Chondrocyte (in vitro differentiated cells): ENCODE data around the gene GPR158. TPM values are rescaled to one million over a fixed set of nuclear protein-coding genes. Genes with fewer than 3 reads are reported as not detected.

ENCODE experiments used
- DNase-seq: peaks from one replicate; pipeline ENCODE4 v3.0.0; 2021; ENCODE audit warnings: mixed read lengths, low spot score
- H3K27ac Mint-ChIP-seq: one replicate; pipeline ENCODE4 v1.8.0; 2021; ENCODE audit warnings: mild to moderate bottlenecking, moderate library complexity, mixed read lengths; ENCODE audit not compliant: unreplicated experiment
- H3K27me3 Mint-ChIP-seq: 2 replicates; pipeline ENCODE4 v1.8.0; 2021; ENCODE audit warnings: low read depth, mixed read lengths
- H3K36me3 Mint-ChIP-seq: 2 replicates; pipeline ENCODE4 v1.8.0; 2021; ENCODE audit warnings: low read depth, mixed read lengths
- H3K4me1 Mint-ChIP-seq: 2 replicates; pipeline ENCODE4 v1.8.0; 2021; ENCODE audit warnings: low read depth, mild to moderate bottlenecking, mixed read lengths
- H3K4me3 Mint-ChIP-seq: one replicate; pipeline ENCODE4 v1.8.0; 2021; ENCODE audit warnings: mild to moderate bottlenecking, moderate library complexity, mixed read lengths; ENCODE audit not compliant: unreplicated experiment
- H3K9me3 Mint-ChIP-seq: 2 replicates; pipeline ENCODE4 v1.8.0; 2021; ENCODE audit warnings: low read depth, mixed read lengths
- total RNA-seq: library from RNA; stranded (reverse); gene quantifications from 3 replicates; pipeline ENCODE4 v1.2.1, GENCODE V29; 2021
- TF ChIP-seq, protein P1 (sequence below): fragments of 200-600 bp; sonication (generic); IDR thresholded peaks from 2 replicates; pipeline ENCODE4 v1.5.0; 2021; ENCODE audit warnings: antibody characterized with exemption, mild to moderate bottlenecking, moderate library complexity

Gene GPR158
- total RNA-seq, 1 donor from 2014 or later = 0.10 TPM

DNA sequence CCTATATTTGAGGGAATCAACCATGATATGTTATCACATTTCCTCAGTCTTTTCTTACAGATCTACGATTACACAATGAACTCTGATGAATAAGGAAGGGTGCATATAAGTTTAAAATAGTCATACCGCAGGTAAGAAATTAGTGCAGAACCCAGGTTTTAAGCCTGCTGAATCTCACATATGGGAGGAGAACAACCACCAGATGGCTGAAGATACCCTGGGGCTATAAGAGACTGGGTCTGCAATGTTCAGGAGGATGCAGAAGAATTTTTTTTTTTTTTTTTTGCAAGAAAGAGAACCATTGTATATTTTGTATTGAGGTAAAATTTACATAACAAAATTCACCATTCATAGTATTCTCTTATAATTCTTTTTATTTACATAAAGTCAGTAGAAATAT lies 387.0 kb downstream of the GPR158 start:
- no peaks in the 10 kb centered on the region for H3K36me3 Mint-ChIP-seq
- TF ChIP-seq, protein P1, sequence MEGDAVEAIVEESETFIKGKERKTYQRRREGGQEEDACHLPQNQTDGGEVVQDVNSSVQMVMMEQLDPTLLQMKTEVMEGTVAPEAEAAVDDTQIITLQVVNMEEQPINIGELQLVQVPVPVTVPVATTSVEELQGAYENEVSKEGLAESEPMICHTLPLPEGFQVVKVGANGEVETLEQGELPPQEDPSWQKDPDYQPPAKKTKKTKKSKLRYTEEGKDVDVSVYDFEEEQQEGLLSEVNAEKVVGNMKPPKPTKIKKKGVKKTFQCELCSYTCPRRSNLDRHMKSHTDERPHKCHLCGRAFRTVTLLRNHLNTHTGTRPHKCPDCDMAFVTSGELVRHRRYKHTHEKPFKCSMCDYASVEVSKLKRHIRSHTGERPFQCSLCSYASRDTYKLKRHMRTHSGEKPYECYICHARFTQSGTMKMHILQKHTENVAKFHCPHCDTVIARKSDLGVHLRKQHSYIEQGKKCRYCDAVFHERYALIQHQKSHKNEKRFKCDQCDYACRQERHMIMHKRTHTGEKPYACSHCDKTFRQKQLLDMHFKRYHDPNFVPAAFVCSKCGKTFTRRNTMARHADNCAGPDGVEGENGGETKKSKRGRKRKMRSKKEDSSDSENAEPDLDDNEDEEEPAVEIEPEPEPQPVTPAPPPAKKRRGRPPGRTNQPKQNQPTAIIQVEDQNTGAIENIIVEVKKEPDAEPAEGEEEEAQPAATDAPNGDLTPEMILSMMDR = no peak
- H3K4me1 Mint-ChIP-seq = no peaks in the 10 kb centered on the region
- no peaks in the 10 kb centered on the region for H3K9me3 Mint-ChIP-seq
- no peak overlapping the region for H3K27ac Mint-ChIP-seq
- DNase-seq = no peak
- peaks cover 2% of the 10 kb centered on the region for H3K27me3 Mint-ChIP-seq
- no peak overlapping the region for H3K4me3 Mint-ChIP-seq

DNA sequence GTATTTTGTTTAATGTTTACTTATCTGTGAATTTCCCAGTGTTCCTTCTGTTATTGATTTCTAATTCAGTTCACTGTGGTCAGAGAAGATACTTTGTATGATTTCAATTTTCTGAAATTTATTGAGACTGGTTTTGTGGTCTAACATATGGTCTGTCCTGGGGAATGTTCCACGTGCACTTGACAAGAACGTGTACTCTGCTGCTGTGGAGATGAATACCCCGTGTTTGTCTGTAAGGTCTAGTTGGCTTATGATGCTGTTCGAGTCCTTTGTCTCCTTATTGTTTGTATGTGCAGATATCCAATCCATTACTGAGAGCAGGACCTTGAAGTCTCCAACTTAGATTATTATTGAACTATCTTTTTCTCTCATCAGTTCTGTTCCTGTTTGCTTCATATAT lies 387.7 kb downstream of the GPR158 start:
- H3K36me3 Mint-ChIP-seq = no peaks in the 10 kb centered on the region
- H3K9me3 Mint-ChIP-seq = no peaks in the 10 kb centered on the region
- TF ChIP-seq, protein P1 = no peak
- no peak overlapping the region for H3K4me3 Mint-ChIP-seq
- H3K4me1 Mint-ChIP-seq = no peaks in the 10 kb centered on the region
- no peak for DNase-seq
- no peak overlapping the region for H3K27ac Mint-ChIP-seq
- H3K27me3 Mint-ChIP-seq = peaks cover 2% of the 10 kb centered on the region

DNA sequence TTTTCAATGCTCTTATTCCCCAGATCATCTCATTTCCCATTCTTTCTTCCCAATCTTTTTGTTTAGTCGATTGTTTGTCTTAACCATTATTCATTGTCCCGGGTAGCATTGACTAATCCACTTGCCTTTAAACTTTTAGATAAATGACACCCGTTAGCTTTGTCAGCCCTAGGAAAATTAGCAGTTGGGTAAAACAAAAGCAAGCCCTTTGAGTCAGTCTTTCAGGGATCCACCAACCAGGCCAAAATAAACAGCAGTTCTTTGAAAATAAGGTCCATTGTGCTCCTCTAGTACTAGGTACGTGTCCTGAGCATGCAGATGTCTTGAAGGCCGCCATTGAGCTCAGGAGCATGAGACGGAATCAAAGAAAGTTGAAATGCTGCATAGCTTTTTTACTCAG lies 389.6 kb downstream of the GPR158 start:
- no peaks in the 10 kb centered on the region for H3K4me1 Mint-ChIP-seq
- no peaks in the 10 kb centered on the region for H3K9me3 Mint-ChIP-seq
- H3K4me3 Mint-ChIP-seq = no peak overlapping the region
- TF ChIP-seq, protein P1 = no peak
- no peak for DNase-seq
- no peaks in the 10 kb centered on the region for H3K36me3 Mint-ChIP-seq
- no peak overlapping the region for H3K27ac Mint-ChIP-seq
- H3K27me3 Mint-ChIP-seq = peaks cover 5% of the 10 kb centered on the region

DNA sequence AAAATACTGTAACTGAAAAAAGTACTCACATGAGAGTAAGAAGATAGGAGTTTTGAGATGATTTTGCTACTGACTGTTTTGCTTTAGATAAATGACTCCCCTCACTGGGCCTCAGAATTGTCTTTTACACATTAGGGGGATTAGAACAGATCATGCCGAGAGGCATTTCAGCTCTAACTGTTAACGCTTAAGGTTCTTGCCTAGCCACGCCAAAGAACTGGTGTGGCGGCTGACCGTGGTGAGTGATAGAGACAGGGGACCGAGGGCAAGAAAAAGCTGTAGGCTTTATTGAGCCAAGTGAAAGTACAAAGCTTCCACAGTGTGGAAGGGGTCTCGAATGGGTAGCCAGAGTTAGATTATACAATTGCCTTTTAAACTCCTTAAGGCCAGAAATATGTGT lies 390.8 kb downstream of the GPR158 start:
- TF ChIP-seq, protein P1 = no peak
- H3K27me3 Mint-ChIP-seq = peaks cover 5% of the 10 kb centered on the region
- no peak for DNase-seq
- no peaks in the 10 kb centered on the region for H3K4me1 Mint-ChIP-seq
- H3K27ac Mint-ChIP-seq = no peak overlapping the region
- H3K9me3 Mint-ChIP-seq = no peaks in the 10 kb centered on the region
- no peaks in the 10 kb centered on the region for H3K36me3 Mint-ChIP-seq
- no peak overlapping the region for H3K4me3 Mint-ChIP-seq

DNA sequence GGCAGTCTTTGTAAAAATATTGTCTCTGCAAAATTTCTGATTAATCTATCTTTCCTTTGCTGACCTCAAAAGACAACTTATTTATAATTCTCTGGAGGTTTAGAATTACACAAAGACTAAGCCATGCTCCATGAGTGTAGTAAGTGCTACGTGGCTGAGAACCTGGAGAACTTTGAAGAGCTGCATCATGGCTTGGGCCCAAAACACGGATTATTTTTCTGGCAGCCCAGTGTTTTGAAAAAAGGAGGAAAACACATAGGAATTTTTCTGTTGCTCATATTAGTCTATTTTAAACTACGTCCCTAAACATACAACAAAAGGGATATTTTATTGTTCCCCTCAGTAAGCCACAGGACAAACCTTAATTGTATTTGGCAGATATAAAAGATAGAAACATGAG lies 398.5 kb downstream of the GPR158 start:
- H3K4me1 Mint-ChIP-seq = no peaks in the 10 kb centered on the region
- H3K27me3 Mint-ChIP-seq = peaks cover under 1% of the 10 kb centered on the region
- H3K36me3 Mint-ChIP-seq = no peaks in the 10 kb centered on the region
- no peak for DNase-seq
- no peak overlapping the region for H3K4me3 Mint-ChIP-seq
- TF ChIP-seq, protein P1 = no peak
- no peak overlapping the region for H3K27ac Mint-ChIP-seq
- H3K9me3 Mint-ChIP-seq = no peaks in the 10 kb centered on the region
